K562 (cell line): ENCODE data around the gene CRYBG2. TPM values are rescaled to one million over a fixed set of nuclear protein-coding genes. Genes with fewer than 3 reads are reported as not detected.
A peak's percentile ranks its signal among the peaks of the same experiment; 100 is the strongest.

ENCODE experiments used
- BACH1 ChIP-seq: fragments of 200-800 bp; sonication (Bioruptor generic); IDR thresholded peaks from 2 replicates; pipeline ENCODE4 v1.6.1; 2016; ENCODE audit warnings: missing genetic modification characterization, missing compliant biosample characterization
- BDP1 ChIP-seq: IDR thresholded peaks from 3 replicates; pipeline ENCODE4 v1.6.1; 2011; ENCODE audit not compliant: insufficient read length, insufficient read depth
- L3MBTL2 ChIP-seq: fragments of 450-650 bp; IDR thresholded peaks from 2 replicates; pipeline ENCODE4 v1.6.1; 2016; ENCODE audit warnings: mild to moderate bottlenecking, moderate library complexity
- RAD51 ChIP-seq: fragments of 450-650 bp; IDR thresholded peaks from 2 replicates; pipeline ENCODE4 v1.7.1; 2016; ENCODE audit warnings: low read depth, mild to moderate bottlenecking, borderline replicate concordance
- SMAD3 ChIP-seq: fragments of 450-650 bp; formaldehyde crosslinking; conservative IDR thresholded peaks from 2 replicates; pipeline ENCODE4 v1.4.0; 2020; ENCODE audit warnings: mild to moderate bottlenecking
- ZKSCAN3 ChIP-seq: fragments of 250-450 bp; sonication (Bioruptor Pico); IDR thresholded peaks from 2 replicates; pipeline ENCODE4 v1.4.0; 2020
- polyA plus RNA-seq, 8 experiments: library from polyadenylated mRNA; depleted of rRNA in 4 of 8; stranded (reverse) in 5 of 8; unstranded in 3 of 8; fragments of >200 nt; fragmentation: Nextera tagmentation in 2 of 8; fragmentation: Illumina TruSeq in 1 of 8; extraction: Ambion mirVana in 2 of 8; extraction: Trizol in 1 of 8; gene quantifications; 2 replicates each; pipeline versions ENCODE4 v1.2.1 to v1.2.3, GENCODE V29; 2011 to 2014; ENCODE audit warnings: inconsistent platforms in 1 of 8, missing spikeins in 1 of 8
- total RNA-seq, 7 experiments: library from RNA; depleted of rRNA in 6 of 7; stranded (reverse); fragments of >200 nt in 6 of 7; fragmentation: Illumina TruSeq in 2 of 7; extraction: Trizol in 2 of 7; gene quantifications; 2 replicates each; pipeline versions ENCODE4 v1.2.1 to v1.2.3, GENCODE V29; 2011 to 2021; ENCODE audit warnings: low replicate concordance in 1 of 7
- TF ChIP-seq, protein P1 (sequence below): fragments of 450-650 bp; formaldehyde crosslinking; IDR thresholded peaks from 2 replicates; pipeline ENCODE4 v1.4.0; 2020; ENCODE audit warnings: mild to moderate bottlenecking, mixed read lengths
- TF ChIP-seq, protein P2 (sequence below): sonication (generic); formaldehyde crosslinking; IDR thresholded peaks from 2 replicates; pipeline ENCODE4 v1.5.0; 2020; ENCODE audit warnings: missing genetic modification reagents
- TF ChIP-seq, protein P3 (sequence below): sonication (generic); formaldehyde crosslinking; IDR thresholded peaks from 2 replicates; pipeline ENCODE4 v1.8.0; 2022; ENCODE audit warnings: mild to moderate bottlenecking, missing genetic modification reagents
- TF ChIP-seq, protein P4 (sequence below): IDR thresholded peaks from 2 replicates; pipeline ENCODE4 v1.6.1; 2011; ENCODE audit not compliant: insufficient read length; ENCODE audit errors: extremely low read depth
- TF ChIP-seq, protein P5 (sequence below): fragments of 250-450 bp; sonication (Bioruptor Pico); IDR thresholded peaks from 2 replicates; pipeline ENCODE4 v1.4.0; 2020
- TF ChIP-seq, protein P6 (sequence below): sonication (generic); formaldehyde crosslinking; IDR thresholded peaks from 2 replicates; pipeline ENCODE4 v1.8.1; 2023; ENCODE audit warnings: mild to moderate bottlenecking, missing genetic modification reagents
- TF ChIP-seq, protein P7 (sequence below): fragments of 450-650 bp; formaldehyde crosslinking; IDR thresholded peaks from 2 replicates; pipeline ENCODE4 v1.4.0; 2022; ENCODE audit warnings: mild to moderate bottlenecking, moderate library complexity

The CRYBG2 gene
- total and polyA plus RNA-seq, 9 of the 15 experiments (the other 6 are each of a cell fraction or from before 2014, with no cell fraction given) = 0.39 to 8.5 (median 3.7) TPM

DNA sequence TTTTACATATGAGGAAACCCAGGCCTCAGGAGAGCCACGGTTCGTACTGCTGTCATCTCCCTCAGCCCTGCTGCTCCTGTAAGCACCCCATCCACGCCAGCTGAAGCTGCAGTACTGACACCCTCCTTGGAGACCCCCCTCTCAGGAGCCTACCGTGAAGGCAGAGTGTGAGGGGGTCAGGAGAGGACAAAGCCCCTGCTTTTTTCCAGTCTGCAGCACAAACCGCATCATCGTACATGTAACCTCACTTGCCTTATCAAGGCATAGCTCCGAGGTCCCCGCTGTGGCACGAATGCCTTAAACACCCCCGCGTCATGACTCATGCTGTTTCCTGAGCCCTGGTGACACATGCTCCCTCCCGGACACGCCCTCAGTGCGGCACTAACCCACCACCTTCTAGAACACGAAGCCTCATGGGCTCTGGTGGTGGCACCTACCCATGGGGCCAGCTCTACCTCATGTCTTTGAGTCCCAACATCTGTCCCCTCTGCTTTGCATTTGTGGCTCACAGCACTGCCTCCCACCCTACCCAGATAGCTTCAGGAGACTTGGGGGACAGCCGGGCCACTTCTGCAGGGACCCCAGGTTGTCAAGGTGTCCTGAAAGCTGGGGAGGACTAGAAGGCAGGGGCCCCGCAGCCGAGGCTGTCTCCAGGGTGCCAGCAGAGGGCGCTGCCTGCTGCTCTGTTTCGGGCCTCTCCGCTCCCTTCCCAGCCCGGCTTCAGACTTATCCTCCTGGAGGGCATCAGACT, 69.2 kb downstream of the CRYBG2 start (continued):
- TF ChIP-seq, protein P1, sequence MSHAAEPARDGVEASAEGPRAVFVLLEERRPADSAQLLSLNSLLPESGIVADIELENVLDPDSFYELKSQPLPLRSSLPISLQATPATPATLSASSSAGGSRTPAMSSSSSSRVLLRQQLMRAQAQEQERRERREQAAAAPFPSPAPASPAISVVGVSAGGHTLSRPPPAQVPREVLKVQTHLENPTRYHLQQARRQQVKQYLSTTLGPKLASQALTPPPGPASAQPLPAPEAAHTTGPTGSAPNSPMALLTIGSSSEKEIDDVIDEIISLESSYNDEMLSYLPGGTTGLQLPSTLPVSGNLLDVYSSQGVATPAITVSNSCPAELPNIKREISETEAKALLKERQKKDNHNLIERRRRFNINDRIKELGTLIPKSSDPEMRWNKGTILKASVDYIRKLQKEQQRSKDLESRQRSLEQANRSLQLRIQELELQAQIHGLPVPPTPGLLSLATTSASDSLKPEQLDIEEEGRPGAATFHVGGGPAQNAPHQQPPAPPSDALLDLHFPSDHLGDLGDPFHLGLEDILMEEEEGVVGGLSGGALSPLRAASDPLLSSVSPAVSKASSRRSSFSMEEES = no peak
- TF ChIP-seq, protein P2, sequence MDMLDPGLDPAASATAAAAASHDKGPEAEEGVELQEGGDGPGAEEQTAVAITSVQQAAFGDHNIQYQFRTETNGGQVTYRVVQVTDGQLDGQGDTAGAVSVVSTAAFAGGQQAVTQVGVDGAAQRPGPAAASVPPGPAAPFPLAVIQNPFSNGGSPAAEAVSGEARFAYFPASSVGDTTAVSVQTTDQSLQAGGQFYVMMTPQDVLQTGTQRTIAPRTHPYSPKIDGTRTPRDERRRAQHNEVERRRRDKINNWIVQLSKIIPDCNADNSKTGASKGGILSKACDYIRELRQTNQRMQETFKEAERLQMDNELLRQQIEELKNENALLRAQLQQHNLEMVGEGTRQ (CRISPR knock-in tag) = no peak
- TF ChIP-seq L3MBTL2 (peak; percentile 100), SMAD3 (CRISPR knock-in tag) (0 out of 2 replicates have a peak, but pooled peaks have one; percentile 8), RAD51 (no peak; the same call in 1 of the 2 replicates), ZKSCAN3 (CRISPR knock-in tag) (no peak), BDP1 (no peak), BACH1 (tag) (peak; percentile 80; the same call in 1 of the 2 replicates)
- TF ChIP-seq, protein P3, sequence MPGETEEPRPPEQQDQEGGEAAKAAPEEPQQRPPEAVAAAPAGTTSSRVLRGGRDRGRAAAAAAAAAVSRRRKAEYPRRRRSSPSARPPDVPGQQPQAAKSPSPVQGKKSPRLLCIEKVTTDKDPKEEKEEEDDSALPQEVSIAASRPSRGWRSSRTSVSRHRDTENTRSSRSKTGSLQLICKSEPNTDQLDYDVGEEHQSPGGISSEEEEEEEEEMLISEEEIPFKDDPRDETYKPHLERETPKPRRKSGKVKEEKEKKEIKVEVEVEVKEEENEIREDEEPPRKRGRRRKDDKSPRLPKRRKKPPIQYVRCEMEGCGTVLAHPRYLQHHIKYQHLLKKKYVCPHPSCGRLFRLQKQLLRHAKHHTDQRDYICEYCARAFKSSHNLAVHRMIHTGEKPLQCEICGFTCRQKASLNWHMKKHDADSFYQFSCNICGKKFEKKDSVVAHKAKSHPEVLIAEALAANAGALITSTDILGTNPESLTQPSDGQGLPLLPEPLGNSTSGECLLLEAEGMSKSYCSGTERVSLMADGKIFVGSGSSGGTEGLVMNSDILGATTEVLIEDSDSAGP (CRISPR knock-in tag) = peak; percentile 68; the same call in 1 of the 2 replicates
- TF ChIP-seq, protein P4, sequence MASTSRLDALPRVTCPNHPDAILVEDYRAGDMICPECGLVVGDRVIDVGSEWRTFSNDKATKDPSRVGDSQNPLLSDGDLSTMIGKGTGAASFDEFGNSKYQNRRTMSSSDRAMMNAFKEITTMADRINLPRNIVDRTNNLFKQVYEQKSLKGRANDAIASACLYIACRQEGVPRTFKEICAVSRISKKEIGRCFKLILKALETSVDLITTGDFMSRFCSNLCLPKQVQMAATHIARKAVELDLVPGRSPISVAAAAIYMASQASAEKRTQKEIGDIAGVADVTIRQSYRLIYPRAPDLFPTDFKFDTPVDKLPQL = no peak
- TF ChIP-seq, protein P5, sequence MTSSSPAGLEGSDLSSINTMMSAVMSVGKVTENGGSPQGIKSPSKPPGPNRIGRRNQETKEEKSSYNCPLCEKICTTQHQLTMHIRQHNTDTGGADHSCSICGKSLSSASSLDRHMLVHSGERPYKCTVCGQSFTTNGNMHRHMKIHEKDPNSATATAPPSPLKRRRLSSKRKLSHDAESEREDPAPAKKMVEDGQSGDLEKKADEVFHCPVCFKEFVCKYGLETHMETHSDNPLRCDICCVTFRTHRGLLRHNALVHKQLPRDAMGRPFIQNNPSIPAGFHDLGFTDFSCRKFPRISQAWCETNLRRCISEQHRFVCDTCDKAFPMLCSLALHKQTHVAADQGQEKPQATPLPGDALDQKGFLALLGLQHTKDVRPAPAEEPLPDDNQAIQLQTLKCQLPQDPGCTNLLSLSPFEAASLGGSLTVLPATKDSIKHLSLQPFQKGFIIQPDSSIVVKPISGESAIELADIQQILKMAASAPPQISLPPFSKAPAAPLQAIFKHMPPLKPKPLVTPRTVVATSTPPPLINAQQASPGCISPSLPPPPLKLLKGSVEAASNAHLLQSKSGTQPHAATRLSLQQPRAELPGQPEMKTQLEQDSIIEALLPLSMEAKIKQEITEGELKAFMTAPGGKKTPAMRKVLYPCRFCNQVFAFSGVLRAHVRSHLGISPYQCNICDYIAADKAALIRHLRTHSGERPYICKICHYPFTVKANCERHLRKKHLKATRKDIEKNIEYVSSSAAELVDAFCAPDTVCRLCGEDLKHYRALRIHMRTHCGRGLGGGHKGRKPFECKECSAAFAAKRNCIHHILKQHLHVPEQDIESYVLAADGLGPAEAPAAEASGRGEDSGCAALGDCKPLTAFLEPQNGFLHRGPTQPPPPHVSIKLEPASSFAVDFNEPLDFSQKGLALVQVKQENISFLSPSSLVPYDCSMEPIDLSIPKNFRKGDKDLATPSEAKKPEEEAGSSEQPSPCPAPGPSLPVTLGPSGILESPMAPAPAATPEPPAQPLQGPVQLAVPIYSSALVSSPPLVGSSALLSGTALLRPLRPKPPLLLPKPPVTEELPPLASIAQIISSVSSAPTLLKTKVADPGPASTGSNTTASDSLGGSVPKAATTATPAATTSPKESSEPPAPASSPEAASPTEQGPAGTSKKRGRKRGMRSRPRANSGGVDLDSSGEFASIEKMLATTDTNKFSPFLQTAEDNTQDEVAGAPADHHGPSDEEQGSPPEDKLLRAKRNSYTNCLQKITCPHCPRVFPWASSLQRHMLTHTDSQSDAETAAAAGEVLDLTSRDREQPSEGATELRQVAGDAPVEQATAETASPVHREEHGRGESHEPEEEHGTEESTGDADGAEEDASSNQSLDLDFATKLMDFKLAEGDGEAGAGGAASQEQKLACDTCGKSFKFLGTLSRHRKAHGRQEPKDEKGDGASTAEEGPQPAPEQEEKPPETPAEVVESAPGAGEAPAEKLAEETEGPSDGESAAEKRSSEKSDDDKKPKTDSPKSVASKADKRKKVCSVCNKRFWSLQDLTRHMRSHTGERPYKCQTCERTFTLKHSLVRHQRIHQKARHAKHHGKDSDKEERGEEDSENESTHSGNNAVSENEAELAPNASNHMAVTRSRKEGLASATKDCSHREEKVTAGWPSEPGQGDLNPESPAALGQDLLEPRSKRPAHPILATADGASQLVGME (CRISPR knock-in tag) = 0 out of 2 replicates have a peak, but pooled peaks have one; percentile 22
- TF ChIP-seq, protein P6, sequence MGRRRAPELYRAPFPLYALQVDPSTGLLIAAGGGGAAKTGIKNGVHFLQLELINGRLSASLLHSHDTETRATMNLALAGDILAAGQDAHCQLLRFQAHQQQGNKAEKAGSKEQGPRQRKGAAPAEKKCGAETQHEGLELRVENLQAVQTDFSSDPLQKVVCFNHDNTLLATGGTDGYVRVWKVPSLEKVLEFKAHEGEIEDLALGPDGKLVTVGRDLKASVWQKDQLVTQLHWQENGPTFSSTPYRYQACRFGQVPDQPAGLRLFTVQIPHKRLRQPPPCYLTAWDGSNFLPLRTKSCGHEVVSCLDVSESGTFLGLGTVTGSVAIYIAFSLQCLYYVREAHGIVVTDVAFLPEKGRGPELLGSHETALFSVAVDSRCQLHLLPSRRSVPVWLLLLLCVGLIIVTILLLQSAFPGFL (CRISPR knock-in tag) = no peak
- TF ChIP-seq, protein P7, sequence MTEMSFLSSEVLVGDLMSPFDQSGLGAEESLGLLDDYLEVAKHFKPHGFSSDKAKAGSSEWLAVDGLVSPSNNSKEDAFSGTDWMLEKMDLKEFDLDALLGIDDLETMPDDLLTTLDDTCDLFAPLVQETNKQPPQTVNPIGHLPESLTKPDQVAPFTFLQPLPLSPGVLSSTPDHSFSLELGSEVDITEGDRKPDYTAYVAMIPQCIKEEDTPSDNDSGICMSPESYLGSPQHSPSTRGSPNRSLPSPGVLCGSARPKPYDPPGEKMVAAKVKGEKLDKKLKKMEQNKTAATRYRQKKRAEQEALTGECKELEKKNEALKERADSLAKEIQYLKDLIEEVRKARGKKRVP = 0 out of 2 replicates have a peak, but pooled peaks have one; percentile 12
